GM19099 (cell line): ENCODE results near the gene CAVIN4.

Experiments used
- POLR2A ChIP-seq: IDR thresholded peaks from 3 replicates; pipeline ENCODE4 v1.6.1; 2011; ENCODE audit warnings: low read depth; ENCODE audit not compliant: insufficient read length; ENCODE audit errors: extremely low read depth

The CAVIN4 gene

GRCh38 chr9:100581661-100582060 is 3.8 kb downstream of the CAVIN4 start:
- TF ChIP-seq POLR2A = no peak

GRCh38 chr9:100583014-100583802 is 5.3 kb downstream of the CAVIN4 start:
- TF ChIP-seq POLR2A = no peak

- TF ChIP-seq POLR2A = no peak
Observed at GRCh38 chr9:100584951-100585350, 7.1 kb downstream of the CAVIN4 start.

GRCh38 chr9:100586093-100586492 is 8.2 kb downstream of the CAVIN4 start:
- TF ChIP-seq POLR2A = no peak

GRCh38 chr9:100587375-100587774 is 9.5 kb downstream of the CAVIN4 start:
- TF ChIP-seq POLR2A = no peak

- no peak for TF ChIP-seq POLR2A
Observed at GRCh38 chr9:100589582-100589981, 11.7 kb downstream of the CAVIN4 start.

GRCh38 chr9:100590481-100590880 is 12.6 kb downstream of the CAVIN4 start:
- TF ChIP-seq POLR2A = no peak

- TF ChIP-seq POLR2A = no peak
Observed at GRCh38 chr9:100591139-100591538, 13.3 kb downstream of the CAVIN4 start.

- no peak for TF ChIP-seq POLR2A
Observed at GRCh38 chr9:100591639-100592412, 13.9 kb downstream of the CAVIN4 start.

- no peak for TF ChIP-seq POLR2A
Observed at GRCh38 chr9:100595391-100596199, 17.7 kb downstream of the CAVIN4 start.

- TF ChIP-seq POLR2A = no peak
Observed at GRCh38 chr9:100597236-100597635, 19.4 kb downstream of the CAVIN4 start.

GRCh38 chr9:100598641-100599145 is 20.8 kb downstream of the CAVIN4 start:
- TF ChIP-seq POLR2A = peak; percentile 50

GRCh38 chr9:100600521-100601079 is 22.7 kb downstream of the CAVIN4 start:
- TF ChIP-seq POLR2A = no peak

GRCh38 chr9:100601216-100601615 is 23.3 kb downstream of the CAVIN4 start:
- no peak for TF ChIP-seq POLR2A

GRCh38 chr9:100602342-100602801 is 24.5 kb downstream of the CAVIN4 start:
- no peak for TF ChIP-seq POLR2A
